ENCODE data around the gene DISC1. TPM values are rescaled to one million over a fixed set of nuclear protein-coding genes. Genes with fewer than 3 reads are reported as not detected.

Gene DISC1
- total and polyA plus RNA-seq, 2 donors (not counting 1 experiment from before 2014, with no cell fraction given) = 2.7 to 4.3 TPM

DNA sequence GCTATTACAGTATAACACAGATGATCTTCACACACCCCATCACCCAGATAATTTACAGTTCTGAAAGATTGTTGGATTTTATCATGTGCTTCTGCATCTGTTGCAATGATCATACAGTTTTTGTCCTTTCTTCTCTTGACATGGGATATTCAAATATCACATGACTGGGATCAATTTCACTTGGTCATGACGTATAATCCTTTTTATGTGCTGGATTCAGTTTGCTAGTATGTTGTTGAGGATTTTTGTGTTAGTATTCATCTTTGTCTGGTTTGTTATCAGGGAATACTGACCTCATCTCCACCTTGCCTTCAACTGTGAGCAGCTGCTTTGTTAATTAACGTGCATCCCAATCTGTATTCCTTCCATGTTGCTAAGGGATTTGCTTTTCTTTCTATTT, 44.7 kb upstream of the DISC1 start:
- intact Hi-C loops (cut with micrococcal nuclease) = no loop called here
- no peaks in the 10 kb centered on the region for H4K20me1 ChIP-seq (ENCODE audit: control insufficient read depth, insufficient read depth, low read length, poor library complexity, severe bottlenecking)
- no peaks in the 10 kb centered on the region for H3K9me3 ChIP-seq (ENCODE audit: control extremely low read depth in 1 of 3, control insufficient read depth in 2 of 3, insufficient read depth in 1 of 3, low read length in 2 of 3)
- no peaks in the 10 kb centered on the region for H3K36me3 ChIP-seq (replicated peaks in 1 of 2; ENCODE audit: control extremely low read depth in 1 of 2, control insufficient read depth in 1 of 2, extremely low read depth in 1 of 2, insufficient read depth in 2 of 2, low read length in 1 of 2)
- H3K9me3 Mint-ChIP-seq (ENCODE audit: insufficient read depth) = no peaks in the 10 kb centered on the region
- no peaks in the 10 kb centered on the region for H3K27me3 Mint-ChIP-seq
- no peak overlapping the region for H3K9ac ChIP-seq (ENCODE audit: low read length)
- no peak overlapping the region for H3K4me3 Mint-ChIP-seq
- H3K79me2 ChIP-seq (ENCODE audit: control insufficient read depth, insufficient read depth, low read length) = no peaks in the 10 kb centered on the region
- no peaks in the 10 kb centered on the region for H3K27me3 ChIP-seq (replicated peaks in 1 of 4; ENCODE audit: control extremely low read depth in 1 of 4, control insufficient read depth in 3 of 4, insufficient read depth in 4 of 4, low read length in 3 of 4)
- H3K27ac ChIP-seq (ENCODE audit: low read length in 2 of 2) = no peak overlapping the region
- DNase-seq (no peak), ATAC-seq (ENCODE audit: low read depth) (no peak)
- H3K4me3 ChIP-seq (ENCODE audit: control extremely low read depth in 1 of 5, extremely low read depth in 1 of 5, insufficient read depth in 1 of 5, low read depth in 2 of 5, low read length in 4 of 5) = no peak overlapping the region
- TF ChIP-seq, protein P1, sequence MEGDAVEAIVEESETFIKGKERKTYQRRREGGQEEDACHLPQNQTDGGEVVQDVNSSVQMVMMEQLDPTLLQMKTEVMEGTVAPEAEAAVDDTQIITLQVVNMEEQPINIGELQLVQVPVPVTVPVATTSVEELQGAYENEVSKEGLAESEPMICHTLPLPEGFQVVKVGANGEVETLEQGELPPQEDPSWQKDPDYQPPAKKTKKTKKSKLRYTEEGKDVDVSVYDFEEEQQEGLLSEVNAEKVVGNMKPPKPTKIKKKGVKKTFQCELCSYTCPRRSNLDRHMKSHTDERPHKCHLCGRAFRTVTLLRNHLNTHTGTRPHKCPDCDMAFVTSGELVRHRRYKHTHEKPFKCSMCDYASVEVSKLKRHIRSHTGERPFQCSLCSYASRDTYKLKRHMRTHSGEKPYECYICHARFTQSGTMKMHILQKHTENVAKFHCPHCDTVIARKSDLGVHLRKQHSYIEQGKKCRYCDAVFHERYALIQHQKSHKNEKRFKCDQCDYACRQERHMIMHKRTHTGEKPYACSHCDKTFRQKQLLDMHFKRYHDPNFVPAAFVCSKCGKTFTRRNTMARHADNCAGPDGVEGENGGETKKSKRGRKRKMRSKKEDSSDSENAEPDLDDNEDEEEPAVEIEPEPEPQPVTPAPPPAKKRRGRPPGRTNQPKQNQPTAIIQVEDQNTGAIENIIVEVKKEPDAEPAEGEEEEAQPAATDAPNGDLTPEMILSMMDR (IDR thresholded peaks at IDR 0.05) = no peak
- no peak for TF ChIP-seq EZH2 (IDR thresholded peaks at IDR 0.05; ENCODE audit: borderline replicate concordance, insufficient read depth, low read depth, low read length, poor library complexity, severe bottlenecking)
- CTCF ChIA-PET = no interaction called here
- POLR2A ChIA-PET = no interaction called here
- no peaks in the 10 kb centered on the region for H3K4me1 ChIP-seq (ENCODE audit: control insufficient read depth in 2 of 2, insufficient read depth in 2 of 2, low read length in 2 of 2)
- H2AFZ ChIP-seq (ENCODE audit: insufficient read depth, low read depth, low read length, poor library complexity, severe bottlenecking) = no peak overlapping the region
- no peak overlapping the region for H3K27ac Mint-ChIP-seq
- H3K4me2 ChIP-seq (replicated peaks; ENCODE audit: low read depth, low read length, poor library complexity, severe bottlenecking) = no peak overlapping the region
- peaks cover 4% of the 10 kb centered on the region for H3K4me1 Mint-ChIP-seq
- no CpG with 5 or more reads among the region's 2 CpGs for WGBS (ENCODE audit: insufficient coverage)

DNA sequence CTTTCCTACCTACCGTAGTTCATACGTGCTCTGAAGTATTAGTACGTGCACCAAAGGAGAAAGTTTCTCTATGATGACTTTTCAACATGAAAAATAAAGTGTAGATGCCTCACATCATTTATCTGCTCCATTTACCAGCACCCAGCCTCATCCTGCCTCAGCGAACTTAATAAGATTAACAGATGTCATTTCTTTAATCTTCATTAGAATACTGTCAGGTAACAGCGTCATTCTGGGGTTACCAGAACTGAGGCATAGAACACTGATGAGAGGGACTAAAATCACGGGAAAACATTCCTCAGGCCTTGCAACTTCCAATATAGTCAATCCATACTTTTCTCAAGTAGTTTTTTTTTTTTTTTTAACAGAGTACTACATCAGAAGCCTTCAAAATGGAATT, 43.2 kb upstream of the DISC1 start:
- Histone ChIP-seq H2AFZ (ENCODE audit: insufficient read depth, low read depth, low read length, poor library complexity, severe bottlenecking) (no peak overlapping the region), H3K79me2 (ENCODE audit: control insufficient read depth, insufficient read depth, low read length) (no peaks in the 10 kb centered on the region), H3K4me3 (ENCODE audit: control extremely low read depth in 1 of 5, extremely low read depth in 1 of 5, insufficient read depth in 1 of 5, low read depth in 2 of 5, low read length in 4 of 5) (no peak overlapping the region), H3K36me3 (replicated peaks in 1 of 2; ENCODE audit: control extremely low read depth in 1 of 2, control insufficient read depth in 1 of 2, extremely low read depth in 1 of 2, insufficient read depth in 2 of 2, low read length in 1 of 2) (no peaks in the 10 kb centered on the region), H3K9ac (ENCODE audit: low read length) (no peak overlapping the region), H3K4me2 (replicated peaks; ENCODE audit: low read depth, low read length, poor library complexity, severe bottlenecking) (no peak overlapping the region), H3K27ac (ENCODE audit: low read length in 2 of 2) (no peak overlapping the region), H4K20me1 (ENCODE audit: control insufficient read depth, insufficient read depth, low read length, poor library complexity, severe bottlenecking) (no peaks in the 10 kb centered on the region), H3K4me1 (ENCODE audit: control insufficient read depth in 2 of 2, insufficient read depth in 2 of 2, low read length in 2 of 2) (no peaks in the 10 kb centered on the region), H3K9me3 (ENCODE audit: control extremely low read depth in 1 of 3, control insufficient read depth in 2 of 3, insufficient read depth in 1 of 3, low read length in 2 of 3) (no peaks in the 10 kb centered on the region), H3K27me3 (replicated peaks in 1 of 4; ENCODE audit: control extremely low read depth in 1 of 4, control insufficient read depth in 3 of 4, insufficient read depth in 4 of 4, low read length in 3 of 4) (no peaks in the 10 kb centered on the region)
- Mint-ChIP-seq H3K27me3 (no peaks in the 10 kb centered on the region), H3K4me1 (peaks cover 4% of the 10 kb centered on the region), H3K27ac (no peak overlapping the region), H3K4me3 (no peak overlapping the region), H3K9me3 (ENCODE audit: insufficient read depth) (no peaks in the 10 kb centered on the region)
- WGBS (ENCODE audit: insufficient coverage) = 86% methylated on average over 1 of the region's 6 CpGs
- DNase-seq (no peak), ATAC-seq (ENCODE audit: low read depth) (no peak)
- intact Hi-C loops (cut with micrococcal nuclease) = no loop called here
- ChIA-PET POLR2A (interaction anchor here (0.5 kb wide), 1 partner anchor 543 kb away, joined by 3 read pairs; no protein-coding TSS in a partner anchor), CTCF (no interaction called here)
- TF ChIP-seq EZH2 (IDR thresholded peaks at IDR 0.05; ENCODE audit: borderline replicate concordance, insufficient read depth, low read depth, low read length, poor library complexity, severe bottlenecking) = no peak
- TF ChIP-seq, protein P1 (IDR thresholded peaks at IDR 0.05) = no peak
